T-helper 2 cell (primary cell): ENCODE results near the gene MINPP1.

Experiments
- DNase-seq, 5 experiments: peaks; one replicate each; pipeline versions ENCODE4 v3.0.0 to v3.0.0-alpha.2; 2012 to 2022

Gene MINPP1

GRCh38 chr10:87523731-87524130, 19.0 kb downstream of the MINPP1 start:
- DNase-seq = no peak

GRCh38 chr10:87524296-87524695, 19.6 kb downstream of the MINPP1 start:
- no peak for DNase-seq

GRCh38 chr10:87531908-87532622, 27.4 kb downstream of the MINPP1 start:
- DNase-seq = no peak

GRCh38 chr10:87532696-87533095, 28.0 kb downstream of the MINPP1 start:
- no peak for DNase-seq

DNA sequence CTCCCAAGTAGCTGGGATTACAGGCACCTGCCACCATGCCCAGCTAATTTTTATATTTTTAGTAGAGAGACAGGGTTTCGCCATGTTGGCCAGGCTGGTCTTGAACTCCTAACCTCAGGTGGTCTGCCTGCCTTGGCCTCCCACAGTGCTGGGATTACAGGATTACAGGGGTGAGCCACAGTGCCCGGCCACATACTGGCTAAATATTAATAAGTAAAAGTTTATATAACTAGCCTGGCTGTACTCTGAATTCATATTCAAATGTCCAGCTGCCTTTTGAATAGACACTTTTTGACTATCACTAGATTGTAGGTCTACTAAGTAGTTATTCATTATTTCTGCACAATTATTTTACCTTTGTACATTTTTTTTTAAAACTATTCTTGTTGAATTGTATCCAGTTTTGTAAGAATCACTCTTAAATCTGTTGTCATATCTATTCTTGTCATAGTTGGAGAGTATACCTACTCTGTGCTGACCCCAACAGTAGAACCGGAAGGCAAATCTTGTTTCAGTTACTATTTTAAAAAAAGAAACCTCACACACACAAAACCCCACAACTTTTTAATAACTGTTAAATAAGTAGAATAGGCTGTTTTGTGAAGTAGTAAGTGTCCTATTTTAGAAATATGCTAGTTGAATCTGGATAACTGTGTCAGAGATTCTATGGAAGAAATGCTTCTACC, 29.6 kb downstream of the MINPP1 start:
- no peak for DNase-seq

- DNase-seq = no peak
Observed at GRCh38 chr10:87538092-87539015, 33.7 kb downstream of the MINPP1 start.

DNA sequence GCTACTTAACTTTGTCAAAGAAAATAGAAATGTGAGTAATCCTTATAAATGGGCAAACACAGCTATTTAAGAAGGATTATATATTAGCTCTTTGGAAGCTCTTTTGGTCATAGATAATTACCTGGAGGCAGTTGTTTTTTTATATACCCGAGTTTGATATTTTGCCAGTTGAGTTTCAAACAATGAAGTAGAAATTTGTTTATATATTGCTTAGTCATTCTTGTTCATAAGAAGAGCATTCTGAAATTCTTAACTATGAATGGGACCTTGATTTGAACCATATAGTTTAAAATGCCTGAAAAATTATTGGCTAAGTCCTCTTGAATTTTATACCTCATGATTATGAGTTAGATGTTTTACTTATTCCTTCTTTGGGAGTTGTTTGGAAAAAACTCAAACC, 36.4 kb downstream of the MINPP1 start:
- no peak for DNase-seq

- DNase-seq = no peak
Observed at GRCh38 chr10:87544721-87545120, 40.0 kb downstream of the MINPP1 start.

- no peak for DNase-seq
Observed at GRCh38 chr10:87545783-87546182, 41.1 kb downstream of the MINPP1 start.

DNA sequence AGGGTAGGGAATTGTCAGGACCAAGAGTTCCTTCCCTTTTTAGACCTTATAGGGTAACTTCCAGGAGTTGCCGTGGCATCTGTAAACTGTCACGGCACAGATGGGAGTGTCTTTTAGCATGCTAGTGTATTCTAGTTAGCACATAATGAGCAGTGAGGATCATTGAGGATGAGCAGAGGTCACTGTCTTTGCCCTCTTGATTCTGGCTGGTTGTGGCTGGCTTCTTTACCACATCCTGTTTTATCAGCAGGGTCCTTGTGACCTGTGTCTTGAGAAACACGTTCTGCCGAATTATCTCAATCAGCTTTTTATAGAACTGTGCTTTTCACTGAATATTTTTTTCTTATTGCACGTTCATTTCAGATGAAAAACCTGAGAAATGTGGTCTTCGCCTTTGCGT, 41.5 kb downstream of the MINPP1 start:
- DNase-seq = peak in 1 of 5 experiments; percentile 42

GRCh38 chr10:87546971-87547413, 42.3 kb downstream of the MINPP1 start:
- DNase-seq = no peak

- no peak for DNase-seq
Observed at GRCh38 chr10:87547734-87548311, 43.1 kb downstream of the MINPP1 start.

GRCh38 chr10:87550741-87551140, 46.0 kb downstream of the MINPP1 start:
- no peak for DNase-seq

DNA sequence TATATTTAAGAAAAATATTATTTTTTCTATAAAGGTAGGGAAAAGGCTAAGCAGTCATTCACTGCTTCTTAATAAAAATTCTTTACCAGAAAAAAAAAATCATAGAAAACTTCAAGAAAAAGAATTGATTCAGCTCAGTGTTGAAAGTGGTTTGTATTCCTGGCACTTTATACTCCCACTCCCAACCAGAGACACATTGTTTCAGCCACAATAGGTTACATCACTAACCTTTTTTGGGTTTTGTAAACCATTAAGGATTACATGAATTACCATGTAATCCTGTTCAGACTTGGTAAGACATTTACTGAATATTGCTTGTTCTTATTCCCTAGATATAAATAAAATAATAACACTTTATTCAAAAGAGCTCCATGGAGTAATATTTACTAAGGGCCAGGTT, 46.6 kb downstream of the MINPP1 start:
- no peak for DNase-seq

- DNase-seq = no peak
Observed at GRCh38 chr10:87552248-87552929, 47.7 kb downstream of the MINPP1 start.

- no peak for DNase-seq
Observed at GRCh38 chr10:87557409-87557808, 52.7 kb downstream of the MINPP1 start.

DNA sequence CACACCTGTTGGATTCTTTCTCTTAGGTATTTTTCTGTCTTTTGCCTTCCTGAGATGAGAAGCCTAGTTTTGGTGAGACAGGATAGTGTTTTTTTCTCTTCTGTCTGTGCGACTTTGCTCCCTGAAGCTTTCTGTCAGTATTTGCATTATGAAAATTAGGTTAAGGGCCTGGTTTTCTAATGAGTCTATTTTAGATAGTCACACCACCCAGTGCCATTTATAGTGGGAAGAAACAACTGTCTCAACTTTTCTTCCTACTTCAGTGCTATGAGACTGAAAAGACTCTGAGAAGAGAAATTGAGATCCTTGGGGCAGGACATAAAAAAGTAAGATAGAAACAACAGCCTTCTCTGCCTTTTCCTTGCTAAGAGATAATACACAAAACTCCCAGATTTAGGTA, 53.6 kb downstream of the MINPP1 start:
- DNase-seq = no peak

- no peak for DNase-seq
Observed at GRCh38 chr10:87559392-87559791, 54.7 kb downstream of the MINPP1 start.

GRCh38 chr10:87560495-87561129, 55.9 kb downstream of the MINPP1 start:
- no peak for DNase-seq

- DNase-seq = no peak
Observed at GRCh38 chr10:87562750-87563149, 58.1 kb downstream of the MINPP1 start.

GRCh38 chr10:87565010-87565409, 60.3 kb downstream of the MINPP1 start:
- no peak for DNase-seq

GRCh38 chr10:87575851-87576250, 71.2 kb downstream of the MINPP1 start:
- no peak for DNase-seq
